Mesenchymal stem cell (in vitro differentiated cells and primary cell): ENCODE measurements around the gene INS.

ENCODE experiments used
- DNase-seq: peaks from one replicate; pipeline ENCODE4 v3.0.0-alpha.2; 2013
- H2AFZ ChIP-seq: one replicate; pipeline ENCODE4 v1.6.1; 2013; ENCODE audit warnings: low read depth, mild to moderate bottlenecking, control low read depth, inconsistent platforms, low read length, moderate library complexity
- H2AK5ac ChIP-seq: 2 replicates; pipeline ENCODE4 v1.6.1; 2013; ENCODE audit warnings: low read length, moderate library complexity, mild to moderate bottlenecking, inconsistent platforms; ENCODE audit not compliant: severe bottlenecking
- H2BK120ac ChIP-seq: one replicate; pipeline ENCODE4 v1.6.1; 2013; ENCODE audit warnings: low read depth, mild to moderate bottlenecking, inconsistent platforms, low read length, moderate library complexity
- H2BK12ac ChIP-seq, 2 experiments: one replicate each; pipeline ENCODE4 v1.6.1; 2013; ENCODE audit warnings: inconsistent platforms in 2 of 2, low read length in 2 of 2, mild to moderate bottlenecking in 2 of 2, moderate library complexity in 2 of 2, control low read depth in 1 of 2
- H2BK15ac ChIP-seq: one replicate; pipeline ENCODE4 v1.6.1; 2013; ENCODE audit warnings: mild to moderate bottlenecking, low read depth, inconsistent platforms; ENCODE audit not compliant: poor library complexity, severe bottlenecking
- H2BK5ac ChIP-seq: 2 replicates; pipeline ENCODE4 v1.6.1; 2013; ENCODE audit warnings: low read depth, mild to moderate bottlenecking, low read length, control low read depth, inconsistent platforms; ENCODE audit not compliant: poor library complexity, severe bottlenecking
- H3K14ac ChIP-seq, 2 experiments: one replicate each; pipeline ENCODE4 v1.6.1; 2013; ENCODE audit warnings: inconsistent platforms in 2 of 2, low read length in 2 of 2, control low read depth in 1 of 2, mild to moderate bottlenecking in 1 of 2, moderate library complexity in 1 of 2
- H3K18ac ChIP-seq, 2 experiments: one replicate each; pipeline ENCODE4 v1.6.1; 2013; ENCODE audit warnings: inconsistent platforms in 2 of 2, low read length in 2 of 2, control low read depth in 1 of 2, low read depth in 1 of 2, mild to moderate bottlenecking in 1 of 2
- H3K23ac ChIP-seq, 2 experiments: one replicate each; pipeline ENCODE4 v1.6.1; 2013; ENCODE audit warnings: inconsistent platforms in 2 of 2, low read length in 2 of 2, mild to moderate bottlenecking in 2 of 2, moderate library complexity in 2 of 2, control low read depth in 1 of 2
- H3K27ac ChIP-seq: 2 replicates; pipeline ENCODE4 v1.5.1; 2013; ENCODE audit warnings: mild to moderate bottlenecking, moderate library complexity, low read length, control low read depth, inconsistent platforms; ENCODE audit not compliant: poor library complexity, severe bottlenecking
- H3K27me3 ChIP-seq, 2 experiments: 2 replicates each; pipeline versions ENCODE4 v1.6.1 to v1.7.0; 2013; ENCODE audit warnings: low read length in 2 of 2, mild to moderate bottlenecking in 2 of 2, moderate library complexity in 2 of 2, control low read depth in 1 of 2, inconsistent platforms in 1 of 2; ENCODE audit not compliant: control insufficient read depth in 1 of 2, insufficient read depth in 1 of 2
- H3K36me3 ChIP-seq, 2 experiments: 2 replicates each; pipeline versions ENCODE4 v1.6.1 to v1.7.0; 2013; ENCODE audit warnings: low read length in 2 of 2, control low read depth in 1 of 2, inconsistent platforms in 1 of 2, low read depth in 1 of 2, mild to moderate bottlenecking in 1 of 2; ENCODE audit not compliant: insufficient read depth in 2 of 2, control insufficient read depth in 1 of 2
- H3K4ac ChIP-seq, 2 experiments: one replicate each; pipeline ENCODE4 v1.6.1; 2013; ENCODE audit warnings: inconsistent platforms in 2 of 2, low read length in 2 of 2, mild to moderate bottlenecking in 2 of 2, moderate library complexity in 2 of 2, control low read depth in 1 of 2, low read depth in 1 of 2
- H3K4me1 ChIP-seq: 2 replicates; pipeline ENCODE4 v1.6.1; 2013; ENCODE audit warnings: low read depth, low read length, control low read depth; ENCODE audit not compliant: control insufficient read depth, insufficient read depth
- H3K4me2 ChIP-seq: 2 replicates; pipeline ENCODE4 v1.6.1; 2013; ENCODE audit warnings: low read length, mild to moderate bottlenecking, inconsistent platforms; ENCODE audit not compliant: poor library complexity, severe bottlenecking
- H3K4me3 ChIP-seq, 2 experiments: 2 replicates each; pipeline versions ENCODE4 v1.5.1 to v1.7.0; 2013; ENCODE audit warnings: low read length in 2 of 2, mild to moderate bottlenecking in 2 of 2, control low read depth in 1 of 2, low read depth in 1 of 2; ENCODE audit not compliant: insufficient read depth in 1 of 2
- H3K79me1 ChIP-seq: replicated peaks from 2 replicates; pipeline ENCODE4 v1.6.1; 2013; ENCODE audit warnings: mild to moderate bottlenecking, control low read depth, low read length, inconsistent platforms; ENCODE audit not compliant: poor library complexity, severe bottlenecking
- H3K9ac ChIP-seq: 2 replicates; pipeline ENCODE4 v1.7.0; 2013; ENCODE audit warnings: mild to moderate bottlenecking, low read length, moderate library complexity
- H3K9me3 ChIP-seq: 2 replicates; pipeline ENCODE4 v1.7.0; 2013; ENCODE audit warnings: mild to moderate bottlenecking, low read length; ENCODE audit not compliant: control insufficient read depth
- H4K8ac ChIP-seq: one replicate; pipeline ENCODE4 v1.6.1; 2013; ENCODE audit warnings: inconsistent platforms, mild to moderate bottlenecking, low read length, moderate library complexity
- H4K91ac ChIP-seq: one replicate; pipeline ENCODE4 v1.6.1; 2013; ENCODE audit warnings: mild to moderate bottlenecking, low read length, inconsistent platforms
- WGBS: methylation state at CpG from one replicate; pipeline ENCODE4 v1.1.7; 2013; ENCODE audit warnings: mixed read lengths; 5-methylcytosine and 5-hydroxymethylcytosine counted together

Gene INS

DNA sequence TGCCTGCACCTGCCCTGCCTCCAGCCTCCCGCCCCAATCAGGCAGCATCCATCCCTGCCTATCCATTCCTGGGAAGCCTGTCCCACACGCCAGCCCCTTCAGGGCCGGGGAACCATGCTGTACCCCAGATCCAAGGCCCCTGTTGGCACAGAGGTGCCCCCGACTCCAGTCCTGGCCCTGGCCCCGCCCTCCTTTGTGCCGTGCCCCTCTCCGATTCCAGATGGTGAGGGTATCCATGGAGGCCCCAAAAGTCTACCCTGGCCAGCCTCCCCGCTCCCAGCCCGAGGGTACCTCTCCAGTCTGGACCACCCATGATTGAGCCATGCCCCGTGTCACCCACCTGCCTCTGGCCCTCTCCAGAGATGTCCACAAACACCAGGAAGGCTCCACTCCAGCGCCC lies 13.4 kb upstream of the INS start:
- H3K4me1 ChIP-seq: peaks cover 30% of the 10 kb centered on the region
- no peak overlapping the region for H3K4me3 ChIP-seq
- H2BK120ac ChIP-seq: no peak overlapping the region
- H3K79me1 ChIP-seq: no peaks in the 10 kb centered on the region
- no peak overlapping the region for H2AK5ac ChIP-seq
- no peak overlapping the region for H3K4ac ChIP-seq
- no peaks in the 10 kb centered on the region for H3K36me3 ChIP-seq
- no peak overlapping the region for H2BK12ac ChIP-seq
- no peak overlapping the region for H3K23ac ChIP-seq
- no peak overlapping the region for H2BK15ac ChIP-seq
- H3K9ac ChIP-seq: no peak overlapping the region
- DNase-seq: no peak
- H3K9me3 ChIP-seq: no peaks in the 10 kb centered on the region
- H3K27ac ChIP-seq: no peak overlapping the region
- no peak overlapping the region for H2AFZ ChIP-seq
- H3K18ac ChIP-seq: no peak overlapping the region
- WGBS: 89% methylated on average over 11 of the region's 11 CpGs
- no peak overlapping the region for H2BK5ac ChIP-seq
- H3K4me2 ChIP-seq: no peak overlapping the region
- no peak overlapping the region for H4K8ac ChIP-seq
- H3K27me3 ChIP-seq: peaks cover 0 to 50% of the 10 kb centered on the region in 2 experiments
- H4K91ac ChIP-seq: no peak overlapping the region
- no peak overlapping the region for H3K14ac ChIP-seq

DNA sequence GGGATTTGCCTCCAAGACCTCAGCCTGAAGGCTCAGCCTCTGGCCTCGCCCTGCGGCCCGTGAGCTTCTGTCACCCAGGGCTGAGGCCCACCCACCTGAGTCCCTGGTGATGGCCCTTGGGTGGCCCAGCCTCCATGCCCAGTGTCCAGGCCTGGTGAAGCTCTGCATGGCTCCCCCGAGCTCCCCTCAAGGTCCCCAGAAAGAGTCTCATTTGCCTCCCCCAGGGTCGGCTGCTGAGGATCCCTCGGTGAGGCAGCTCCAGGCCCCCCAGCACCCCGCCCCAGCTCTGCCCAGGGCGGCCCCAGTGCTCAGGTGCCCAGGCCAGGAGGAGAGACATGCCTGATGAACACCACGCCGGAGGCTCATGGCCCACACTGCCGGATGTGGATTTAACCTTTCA lies 12.8 kb upstream of the INS start:
- Histone ChIP-seq H2AFZ (no peak overlapping the region), H2BK120ac (no peak overlapping the region), H2AK5ac (no peak overlapping the region), H3K4me1 (peaks cover 24% of the 10 kb centered on the region), H2BK15ac (no peak overlapping the region), H4K91ac (no peak overlapping the region), H3K4me2 (no peak overlapping the region), H3K9ac (no peak overlapping the region), H2BK5ac (no peak overlapping the region), H3K4me3 (no peak overlapping the region), H4K8ac (no peak overlapping the region), H3K36me3 (no peaks in the 10 kb centered on the region), H3K27ac (no peak overlapping the region), H3K18ac (no peak overlapping the region), H3K79me1 (no peaks in the 10 kb centered on the region), H3K9me3 (no peaks in the 10 kb centered on the region), H3K23ac (no peak overlapping the region), H3K4ac (no peak overlapping the region), H2BK12ac (no peak overlapping the region), H3K14ac (no peak overlapping the region), H3K27me3 (peaks cover 0 to 48% of the 10 kb centered on the region in 2 experiments)
- no peak for DNase-seq
- WGBS: 78% methylated on average over 11 of the region's 11 CpGs

DNA sequence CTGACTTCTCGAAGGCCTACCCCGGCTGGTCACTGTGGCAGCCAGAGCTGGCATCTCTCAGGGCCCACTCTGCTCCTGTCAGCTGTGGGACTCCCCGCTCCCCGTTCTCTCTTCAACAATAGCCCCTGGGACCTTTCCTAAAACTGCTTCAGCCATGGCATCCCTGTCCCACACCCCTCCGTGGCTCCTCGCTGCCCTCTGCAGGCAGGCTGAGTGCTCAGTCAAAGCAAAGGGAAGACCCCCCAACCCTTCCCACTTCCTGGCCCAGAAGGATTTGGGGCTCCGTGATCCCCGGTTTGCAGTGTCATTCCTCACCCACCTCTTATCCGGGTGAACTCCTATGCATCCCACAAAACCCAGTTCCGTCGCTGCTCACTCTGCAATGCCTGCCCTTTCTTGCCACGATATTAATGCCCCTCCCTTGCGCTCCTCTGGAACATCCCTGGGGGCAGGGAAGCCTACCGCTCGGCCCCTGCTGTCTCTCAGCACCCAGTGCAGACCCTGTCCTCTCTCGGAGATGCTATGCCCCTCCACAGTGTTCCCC lies 12.2 kb upstream of the INS start:
- no peaks in the 10 kb centered on the region for H3K36me3 ChIP-seq
- H3K18ac ChIP-seq: no peak overlapping the region
- no peak for DNase-seq
- no peak overlapping the region for H3K4ac ChIP-seq
- no peak overlapping the region for H3K4me2 ChIP-seq
- H4K91ac ChIP-seq: no peak overlapping the region
- WGBS: 86% methylated on average over 16 of the region's 16 CpGs
- no peak overlapping the region for H2AK5ac ChIP-seq
- no peak overlapping the region for H2BK15ac ChIP-seq
- H2BK5ac ChIP-seq: no peak overlapping the region
- no peak overlapping the region for H3K27ac ChIP-seq
- peaks cover 20% of the 10 kb centered on the region for H3K4me1 ChIP-seq
- H4K8ac ChIP-seq: no peak overlapping the region
- no peak overlapping the region for H2AFZ ChIP-seq
- no peak overlapping the region for H3K9ac ChIP-seq
- no peak overlapping the region for H2BK12ac ChIP-seq
- H3K23ac ChIP-seq: no peak overlapping the region
- H3K79me1 ChIP-seq: no peaks in the 10 kb centered on the region
- H2BK120ac ChIP-seq: no peak overlapping the region
- no peaks in the 10 kb centered on the region for H3K9me3 ChIP-seq
- no peak overlapping the region for H3K14ac ChIP-seq
- H3K4me3 ChIP-seq: no peak overlapping the region
- H3K27me3 ChIP-seq: peaks cover 0 to 45% of the 10 kb centered on the region in 2 experiments

DNA sequence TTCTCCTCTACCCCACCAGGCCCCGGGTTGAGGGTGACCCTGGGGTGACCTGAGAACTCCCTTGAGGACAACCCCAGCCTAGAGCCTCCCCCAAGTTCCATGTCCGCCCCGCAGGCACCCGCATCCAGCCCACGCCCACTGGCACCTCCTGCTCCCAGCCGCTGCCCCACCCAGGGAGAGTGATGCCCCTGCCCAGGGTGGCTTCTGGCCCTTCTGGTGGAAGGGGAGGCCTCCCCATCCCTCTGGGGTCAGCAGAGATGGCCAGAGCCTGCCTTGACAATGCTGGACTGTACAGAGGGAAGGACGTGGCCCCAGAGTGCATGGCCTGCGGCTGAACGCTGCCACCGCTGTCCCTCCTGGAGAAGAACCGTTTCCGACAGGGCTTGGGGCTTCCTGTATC lies 11.7 kb upstream of the INS start:
- no peak overlapping the region for H2BK12ac ChIP-seq
- H4K8ac ChIP-seq: no peak overlapping the region
- no peak overlapping the region for H2BK120ac ChIP-seq
- H2BK15ac ChIP-seq: no peak overlapping the region
- no peak overlapping the region for H3K9ac ChIP-seq
- H2BK5ac ChIP-seq: no peak overlapping the region
- H3K27ac ChIP-seq: no peak overlapping the region
- H3K4ac ChIP-seq: no peak overlapping the region
- H3K9me3 ChIP-seq: no peaks in the 10 kb centered on the region
- no peak overlapping the region for H3K23ac ChIP-seq
- 89% methylated on average over 12 of the region's 12 CpGs for WGBS
- DNase-seq: no peak
- no peak overlapping the region for H3K4me2 ChIP-seq
- no peak overlapping the region for H2AFZ ChIP-seq
- H3K4me3 ChIP-seq: no peak overlapping the region
- H3K36me3 ChIP-seq: no peaks in the 10 kb centered on the region
- H4K91ac ChIP-seq: no peak overlapping the region
- H3K4me1 ChIP-seq: peaks cover 16% of the 10 kb centered on the region
- no peak overlapping the region for H2AK5ac ChIP-seq
- peaks cover 0 to 49% of the 10 kb centered on the region in 2 experiments for H3K27me3 ChIP-seq
- H3K14ac ChIP-seq: no peak overlapping the region
- H3K18ac ChIP-seq: no peak overlapping the region
- H3K79me1 ChIP-seq: no peaks in the 10 kb centered on the region
